Endothelial cell of umbilical vein (primary cell): ENCODE data around the gene SLC29A3. TPM values are rescaled to one million over a fixed set of nuclear protein-coding genes. Genes with fewer than 3 reads are reported as not detected.

Experiments
- BruUV-seq: library from RNA; stranded (reverse); fragments of 400-500 nt; replicated peaks from 2 replicates; lab custom pipeline; 2021; lab: Mats Ljungman, UMichigan
- CTCF ChIA-PET: fragments of 300-600, 350-600 bp; sonication (Branson Sonifier 250); formaldehyde crosslinking; loops from one replicate; lab custom pipeline; 2021; ENCODE audit warnings: antibody characterized with exemption, inconsistent platforms; lab: Charles Lee
- POLR2A ChIA-PET: fragments of 300-600, 350-600 bp; sonication (Branson Sonifier 250); formaldehyde crosslinking; loops from one replicate; lab custom pipeline; 2021; ENCODE audit warnings: antibody characterized with exemption, inconsistent platforms; lab: Charles Lee
- DNase-seq: peaks from one replicate; pipeline ENCODE4 v3.0.0-alpha.2; 2011; ENCODE audit warnings: low read depth, low spot score
- FAIRE-seq: peaks from 2 replicates; lab custom pipeline; 2011; peaks lifted over from hg19 to GRCh38; lab: Jason Lieb, UNC
- H2AFZ ChIP-seq: 2 replicates; pipeline ENCODE4 v1.6.0; 2012; ENCODE audit warnings: low read depth, low read length, control low read depth, inconsistent platforms
- H3K27ac ChIP-seq: 2 replicates; pipeline ENCODE4 v1.5.1; 2011; ENCODE audit warnings: low read depth, mild to moderate bottlenecking, control low read depth, low read length, moderate library complexity; ENCODE audit not compliant: insufficient read depth
- H3K27me3 ChIP-seq, 2 experiments: 2 replicates each; pipeline versions ENCODE4 v1.6.0 to v1.6.1; 2011; ENCODE audit warnings: low read length in 2 of 2, mixed read lengths in 1 of 2; ENCODE audit not compliant: control insufficient read depth in 2 of 2, insufficient read depth in 2 of 2
- H3K36me3 ChIP-seq, 2 experiments: 2 replicates in 1 of 2; 3 replicates in 1 of 2; pipeline ENCODE4 v1.5.1; 2011; ENCODE audit warnings: low read length in 2 of 2, mild to moderate bottlenecking in 1 of 2, moderate library complexity in 1 of 2; ENCODE audit not compliant: control insufficient read depth in 2 of 2, insufficient read depth in 2 of 2; ENCODE audit errors: extremely low read depth in 1 of 2
- H3K4me1 ChIP-seq: 3 replicates; pipeline ENCODE4 v1.5.1; 2011; ENCODE audit warnings: mild to moderate bottlenecking, low read length; ENCODE audit not compliant: control insufficient read depth, insufficient read depth; ENCODE audit errors: extremely low read depth
- H3K4me2 ChIP-seq: 2 replicates; pipeline ENCODE4 v1.6.1; 2011; ENCODE audit warnings: low read length, control low read depth, mixed read lengths; ENCODE audit not compliant: insufficient read depth
- H3K4me3 ChIP-seq, 3 experiments: fragments of 200-600 bp in 1 of 3; sonication (generic), shearing (Covaris generic) in 1 of 3; replicated peaks in 1 of 3; 2 replicates each; pipeline ENCODE4 v1.5.1; 2011 to 2016; ENCODE audit warnings: control low read depth in 3 of 3, low read length in 3 of 3, mild to moderate bottlenecking in 2 of 3, inconsistent platforms in 1 of 3, low read depth in 1 of 3, moderate library complexity in 1 of 3; ENCODE audit not compliant: insufficient read depth in 1 of 3
- H3K79me2 ChIP-seq: 2 replicates; pipeline ENCODE4 v1.6.0; 2012; ENCODE audit warnings: low read length, inconsistent platforms; ENCODE audit not compliant: control insufficient read depth, insufficient read depth
- H3K9ac ChIP-seq: replicated peaks from 2 replicates; pipeline ENCODE3; 2011; ENCODE audit warnings: low read length, control low read depth; ENCODE audit not compliant: insufficient read depth; ENCODE audit errors: extremely low read depth
- H3K9me1 ChIP-seq: replicated peaks from 3 replicates; pipeline ENCODE4 v1.6.0; 2011; ENCODE audit warnings: mild to moderate bottlenecking, low read length; ENCODE audit not compliant: control insufficient read depth, insufficient read depth; ENCODE audit errors: extremely low read depth
- H3K9me3 ChIP-seq: replicated peaks from 2 replicates; pipeline ENCODE4 v1.5.1; 2012; ENCODE audit warnings: low read length, inconsistent platforms; ENCODE audit not compliant: control insufficient read depth, insufficient read depth
- H4K20me1 ChIP-seq: replicated peaks from 2 replicates; pipeline ENCODE3; 2011; ENCODE audit warnings: mild to moderate bottlenecking, low read length; ENCODE audit not compliant: control insufficient read depth, insufficient read depth; ENCODE audit errors: extremely low read depth
- CTCF ChIP-seq, 2 donors: IDR thresholded peaks; 1 replicate in 1 of 2; 2 replicates in 1 of 2; pipeline ENCODE4 v1.5.1; 2011; ENCODE audit warnings: low read length in 2 of 2, mild to moderate bottlenecking in 2 of 2, moderate library complexity in 2 of 2, control low read depth in 1 of 2, inconsistent platforms in 1 of 2, low read depth in 1 of 2; ENCODE audit not compliant: insufficient read depth in 1 of 2; ENCODE audit errors: extremely low read depth in 1 of 2
- EZH2 ChIP-seq: IDR thresholded peaks from 2 replicates; pipeline ENCODE4 v1.6.1; 2012; ENCODE audit warnings: borderline replicate concordance, low read depth, mild to moderate bottlenecking, moderate library complexity, low read length, inconsistent platforms; ENCODE audit not compliant: severe bottlenecking
- JUN ChIP-seq: IDR thresholded peaks from 2 replicates; pipeline ENCODE4 v1.6.1; 2011; ENCODE audit warnings: borderline replicate concordance, low read depth; ENCODE audit not compliant: insufficient read length, insufficient read depth
- MAX ChIP-seq: IDR thresholded peaks from 2 replicates; pipeline ENCODE4 v1.6.1; 2011; ENCODE audit not compliant: insufficient read depth, insufficient read length
- dilution Hi-C: fragments of 300-500 bp; cut with MboI; formaldehyde crosslinking; loops from one replicate; pipeline ENCODE4 v1.15.0; 2019; ENCODE audit warnings: low sequenced_read_pairs; ENCODE audit not compliant: extremely low pct_ligation_motif_present
- intact Hi-C: fragments of 100-400 bp; cut with micrococcal nuclease; formaldehyde crosslinking; loops from one replicate; pipeline ENCODE4 v1.10.0; 2022
- polyA plus RNA-seq, 4 experiments: library from polyadenylated mRNA; depleted of rRNA in 3 of 4; stranded (reverse) in 3 of 4; unstranded in 1 of 4; fragments of >200 nt; gene quantifications; 2 replicates each; pipeline versions ENCODE4 v1.2.1 to v1.2.3, GENCODE V29; 2011 to 2012; ENCODE audit warnings: missing spikeins in 1 of 4
- total RNA-seq: library from RNA; stranded (reverse); gene quantifications from 2 replicates; pipeline ENCODE4 v1.2.3, GENCODE V29; 2021

The SLC29A3 gene
- total and polyA plus RNA-seq, 2 donors (not counting 3 experiments of a cell fraction or from before 2014, with no cell fraction given) = 5.0 to 9.1 TPM

DNA sequence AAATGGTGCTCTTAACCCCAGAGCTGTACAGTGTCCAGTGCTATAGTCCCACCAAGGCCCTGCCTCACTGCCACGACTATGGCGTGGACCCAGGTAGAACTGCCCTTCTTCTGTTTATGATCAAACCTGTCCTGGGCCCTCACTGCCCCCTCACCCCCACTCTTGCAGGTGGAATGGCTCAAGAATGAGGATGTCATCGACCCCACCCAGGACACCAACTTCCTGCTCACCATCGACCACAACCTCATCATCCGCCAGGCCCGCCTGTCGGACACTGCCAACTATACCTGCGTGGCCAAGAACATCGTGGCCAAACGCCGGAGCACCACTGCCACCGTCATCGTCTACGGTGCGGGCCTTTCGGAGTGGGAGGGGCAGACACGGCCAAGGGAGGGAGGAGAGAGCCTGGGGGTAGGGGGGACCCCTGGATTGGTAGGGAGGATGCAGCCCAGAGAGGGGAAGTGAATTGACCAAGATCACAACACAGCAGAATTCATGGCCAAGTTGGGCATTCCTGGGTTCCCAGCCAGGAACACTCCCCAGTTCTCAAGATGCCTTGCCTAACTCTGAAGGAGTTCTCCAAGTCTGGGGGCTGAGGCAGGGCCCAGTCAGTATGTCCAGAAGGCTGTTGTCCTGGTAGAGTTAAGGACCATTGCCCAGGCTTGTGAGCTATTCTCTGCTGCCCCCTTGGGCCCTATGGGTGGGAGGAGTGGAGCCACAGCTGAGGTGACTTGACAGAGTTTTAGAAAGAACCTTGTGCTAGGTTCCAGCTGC is 32.4 kb upstream of the SLC29A3 start:
- H3K79me2 ChIP-seq = no peaks in the 10 kb centered on the region
- no peak overlapping the region for H2AFZ ChIP-seq
- ChIA-PET POLR2A (interaction anchor here (0.6 kb wide), 1 partner anchor 1208 kb away, joined by 4 read pairs; no protein-coding TSS in a partner anchor), CTCF (interaction anchor here (0.6 to 7.6 kb wide), 6 partner anchors 16 to 384 kb away, joined by 3 to 108 read pairs (median 42); no protein-coding TSS in a partner anchor)
- no peak overlapping the region for H3K4me3 ChIP-seq
- dilution Hi-C loops = no loop called here
- TF ChIP-seq MAX (no peak), CTCF (IDR thresholded peaks at IDR 0.05; ENCODE audit: extremely low read depth in 1 of 2, insufficient read depth in 1 of 2, low read depth in 1 of 2, low read length in 2 of 2) (no peak), EZH2 (no peak), JUN (no peak)
- FAIRE-seq = no peak
- H3K9ac ChIP-seq = no peak overlapping the region
- no peaks in the 10 kb centered on the region for H3K27me3 ChIP-seq
- no peak overlapping the region for H3K4me2 ChIP-seq
- H3K9me1 ChIP-seq = no peaks in the 10 kb centered on the region
- no TSS peak for BruUV-seq
- no peaks in the 10 kb centered on the region for H3K36me3 ChIP-seq
- DNase-seq = no peak
- H3K9me3 ChIP-seq = no peaks in the 10 kb centered on the region
- no peaks in the 10 kb centered on the region for H3K4me1 ChIP-seq
- intact Hi-C loops = no loop called here
- no peaks in the 10 kb centered on the region for H4K20me1 ChIP-seq
- H3K27ac ChIP-seq = no peak overlapping the region
